ENCODE measurements around the gene ESYT1. TPM values are rescaled to one million over a fixed set of nuclear protein-coding genes. Genes with fewer than 3 reads are reported as not detected.
A peak's percentile ranks its signal among the peaks of the same experiment; 100 is the strongest.

ESYT1 gene
- polyA plus RNA-seq, 5 donors, result 74.3 to 90.6 (median 81.1) TPM

GRCh38 chr12:56103066-56103711 lies 24.9 kb upstream of the ESYT1 start:
- DNase-seq, result no peak

GRCh38 chr12:56103823-56104108 lies 24.3 kb upstream of the ESYT1 start:
- DNase-seq, result no peak

DNA sequence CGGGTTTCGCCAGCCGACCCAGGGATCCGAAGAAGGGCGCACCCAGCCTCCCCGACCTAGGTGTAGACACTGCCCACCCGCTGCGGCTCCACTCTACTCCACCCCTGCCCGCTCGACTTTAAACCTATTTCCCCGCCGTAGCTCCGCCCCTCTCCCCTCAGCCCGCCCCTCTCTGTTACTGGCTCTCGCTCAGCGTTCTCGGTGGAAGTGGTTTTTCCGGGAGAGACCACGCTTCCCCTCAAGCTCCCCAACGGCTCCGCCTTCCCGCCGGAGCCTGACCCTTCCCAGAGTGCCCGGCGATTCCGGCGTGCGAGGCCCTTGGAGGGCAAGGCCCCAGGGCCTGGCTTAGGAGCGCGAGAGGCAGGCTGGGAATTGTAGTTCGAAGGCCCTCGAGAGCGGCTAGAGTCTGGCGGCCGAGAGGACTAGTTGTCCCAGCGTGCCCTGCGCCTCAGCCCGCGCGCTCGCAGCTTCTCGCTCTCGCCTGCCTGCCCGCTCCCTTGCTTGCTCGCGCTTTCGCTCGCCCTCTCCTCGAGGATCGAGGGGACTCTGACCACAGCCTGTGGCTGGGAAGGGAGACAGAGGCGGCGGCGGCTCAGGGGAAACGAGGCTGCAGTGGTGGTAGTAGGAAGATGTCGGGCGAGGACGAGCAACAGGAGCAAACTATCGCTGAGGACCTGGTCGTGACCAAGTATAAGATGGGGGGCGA lies 23.8 kb upstream of the ESYT1 start, which contains the start of gene PA2G4:
PA2G4 (plus strand) TSS at position 451 of the 706 bp plus-strand sequence; CDS start at position 630, 179 bp downstream.
- peak; percentile 98 for DNase-seq

GRCh38 chr12:56104815-56105608 lies 23.1 kb upstream of the ESYT1 start:
- DNase-seq, result no peak

GRCh38 chr12:56105609-56105902 lies 22.5 kb upstream of the ESYT1 start:
- no peak for DNase-seq

GRCh38 chr12:56107242-56107641 lies 20.8 kb upstream of the ESYT1 start:
- DNase-seq, result no peak

- DNase-seq, result no peak
These were observed 17.5 kb upstream of the ESYT1 start for GRCh38 chr12:56110571-56110970.

GRCh38 chr12:56114084-56114483 lies 14.0 kb upstream of the ESYT1 start:
- no peak for DNase-seq

DNA sequence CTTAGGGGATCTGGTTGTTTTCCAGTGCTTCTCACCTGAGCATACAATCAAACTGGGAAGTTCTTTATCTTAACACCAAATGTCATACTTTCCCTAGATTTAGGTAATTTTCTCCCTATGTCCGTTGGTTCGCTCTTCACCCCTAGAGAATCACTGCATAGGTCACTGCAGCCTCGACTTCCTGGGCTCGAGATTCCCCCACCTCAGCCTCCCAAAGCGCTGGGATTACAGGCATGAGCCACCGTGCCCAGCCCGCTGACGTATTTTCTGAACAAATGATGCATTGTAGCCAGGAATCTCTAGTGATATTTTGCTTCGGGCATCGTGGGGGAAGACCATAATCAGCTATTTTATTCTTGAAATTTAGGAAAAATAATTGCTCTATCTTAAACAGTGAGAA lies 12.7 kb upstream of the ESYT1 start:
- peak in 1 of 2 donors; percentile 9 for DNase-seq

- DNase-seq, result peak; percentile 98
These were observed 11.6 kb upstream of the ESYT1 start, which contains the start of gene RPL41 for GRCh38 chr12:56116267-56117081. Gene RPL41 (plus strand): TSS chr12:56116633.

DNA sequence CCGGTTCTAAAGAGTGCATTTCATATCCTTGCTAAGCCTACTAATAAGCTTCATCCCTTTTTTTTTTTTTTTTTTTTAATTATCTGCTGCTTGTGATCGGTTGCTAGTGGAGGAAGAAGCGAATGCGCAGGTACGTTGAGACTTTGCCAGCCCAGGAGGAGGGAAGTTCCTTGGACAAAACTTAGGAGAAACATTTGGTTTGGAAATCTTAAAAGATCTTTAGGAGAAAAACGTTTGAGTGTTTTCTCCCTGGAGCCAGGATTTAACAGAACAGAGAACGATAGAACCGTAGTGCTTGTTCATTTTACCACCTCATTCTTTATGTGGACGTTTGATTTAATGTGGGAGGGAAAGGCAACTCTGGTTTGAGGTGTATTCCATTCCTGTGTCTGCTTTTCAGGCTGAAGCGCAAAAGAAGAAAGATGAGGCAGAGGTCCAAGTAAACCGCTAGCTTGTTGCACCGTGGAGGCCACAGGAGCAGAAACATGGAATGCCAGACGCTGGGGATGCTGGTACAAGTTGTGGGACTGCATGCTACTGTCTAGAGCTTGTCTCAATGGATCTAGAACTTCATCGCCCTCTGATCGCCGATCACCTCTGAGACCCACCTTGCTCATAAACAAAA lies 10.9 kb upstream of the ESYT1 start:
- peak in 1 of 2 donors; percentile 13 for DNase-seq

- peak; percentile 99 for DNase-seq
These were observed 10.0 kb upstream of the ESYT1 start, which contains the start of gene ZC3H10 for GRCh38 chr12:56117778-56118687. Gene ZC3H10 (plus strand): TSS chr12:56118266. CDS start chr12:56120563, 2,297 bp downstream.

DNA sequence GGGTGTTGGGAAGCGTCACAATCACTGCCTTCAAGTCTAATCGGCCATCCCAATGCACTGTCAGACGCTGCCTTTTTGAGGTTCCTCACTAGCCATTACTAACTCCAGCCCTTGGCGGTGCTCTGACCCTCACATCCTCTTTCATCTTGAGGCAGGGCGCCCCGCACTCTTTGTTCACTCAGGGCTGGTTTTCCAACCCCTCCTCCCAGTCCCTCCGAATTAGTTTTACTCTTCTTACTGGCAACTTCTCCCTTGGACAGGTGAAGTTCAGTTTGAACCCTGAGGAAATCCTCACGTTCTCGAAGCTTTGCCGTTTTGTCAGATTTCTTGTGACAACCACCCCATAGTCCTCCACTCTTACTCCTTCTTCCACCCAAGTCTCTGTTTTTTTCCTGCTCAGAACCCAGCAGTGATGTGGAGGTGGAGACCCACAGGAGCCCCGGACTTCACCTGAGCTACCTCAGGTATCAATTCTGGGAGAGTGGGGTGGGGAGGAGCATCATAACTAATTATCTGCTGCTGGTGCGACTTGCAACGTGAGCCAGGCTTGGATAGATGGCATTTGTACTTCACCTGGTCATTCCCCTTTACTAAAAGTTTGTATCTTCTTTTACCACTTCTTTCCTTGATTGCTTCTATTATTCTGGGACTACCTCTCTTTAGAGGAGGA lies 9.2 kb upstream of the ESYT1 start:
- DNase-seq, result no peak

GRCh38 chr12:56119361-56119796 lies 8.7 kb upstream of the ESYT1 start:
- peak; percentile 73 to 78 for DNase-seq

DNA sequence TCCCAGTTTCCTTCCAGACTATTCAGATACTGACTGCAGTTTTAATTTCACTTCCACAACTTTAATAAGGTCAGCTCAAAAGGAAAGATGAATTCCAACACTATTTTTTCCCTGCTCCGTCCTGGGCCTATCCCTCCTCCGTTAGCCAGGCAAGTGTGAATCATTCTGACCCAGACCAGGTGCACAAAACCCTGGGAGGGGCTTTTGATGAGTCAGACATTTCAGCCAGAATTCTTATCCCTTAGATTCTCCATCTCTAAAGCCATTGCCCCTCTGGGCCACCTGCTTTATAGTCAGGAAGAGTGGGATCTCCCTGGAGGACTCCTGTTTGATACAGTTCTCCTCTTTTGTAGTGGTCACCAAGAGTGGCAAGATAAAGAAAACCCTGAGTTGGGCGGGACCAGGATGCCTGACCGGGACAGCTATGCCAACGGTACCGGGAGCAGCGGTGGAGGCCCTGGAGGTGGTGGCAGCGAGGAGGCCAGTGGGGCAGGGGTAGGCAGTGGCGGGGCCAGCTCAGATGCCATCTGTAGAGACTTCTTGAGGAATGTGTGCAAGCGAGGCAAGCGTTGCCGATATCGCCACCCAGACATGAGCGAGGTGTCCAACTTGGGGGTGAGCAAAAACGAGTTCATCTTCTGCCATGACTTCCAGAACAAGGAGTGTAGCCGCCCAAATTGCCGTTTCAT lies 7.8 kb upstream of the ESYT1 start:
- DNase-seq, result no peak

DNA sequence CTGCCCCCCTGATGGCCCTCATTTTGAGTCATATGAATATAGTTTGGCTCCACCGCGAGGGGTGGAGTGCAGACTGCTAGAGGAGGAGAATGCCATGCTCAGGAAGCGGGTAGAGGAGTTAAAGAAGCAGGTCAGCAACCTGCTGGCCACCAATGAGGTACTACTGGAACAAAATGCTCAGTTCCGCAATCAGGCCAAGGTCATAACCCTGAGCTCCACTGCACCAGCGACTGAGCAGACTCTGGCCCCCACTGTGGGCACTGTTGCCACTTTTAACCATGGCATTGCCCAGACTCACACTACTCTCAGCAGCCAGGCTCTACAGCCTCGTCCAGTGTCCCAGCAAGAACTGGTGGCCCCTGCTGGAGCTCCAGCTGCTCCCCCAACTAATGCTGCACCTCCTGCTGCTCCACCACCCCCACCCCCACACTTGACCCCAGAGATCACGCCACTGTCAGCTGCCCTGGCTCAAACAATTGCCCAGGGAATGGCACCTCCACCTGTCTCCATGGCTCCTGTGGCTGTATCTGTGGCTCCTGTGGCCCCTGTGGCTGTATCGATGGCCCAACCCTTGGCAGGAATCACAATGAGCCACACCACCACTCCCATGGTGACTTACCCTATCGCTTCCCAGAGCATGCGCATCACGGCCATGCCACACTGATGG lies 6.7 kb upstream of the ESYT1 start:
- DNase-seq, result no peak

DNA sequence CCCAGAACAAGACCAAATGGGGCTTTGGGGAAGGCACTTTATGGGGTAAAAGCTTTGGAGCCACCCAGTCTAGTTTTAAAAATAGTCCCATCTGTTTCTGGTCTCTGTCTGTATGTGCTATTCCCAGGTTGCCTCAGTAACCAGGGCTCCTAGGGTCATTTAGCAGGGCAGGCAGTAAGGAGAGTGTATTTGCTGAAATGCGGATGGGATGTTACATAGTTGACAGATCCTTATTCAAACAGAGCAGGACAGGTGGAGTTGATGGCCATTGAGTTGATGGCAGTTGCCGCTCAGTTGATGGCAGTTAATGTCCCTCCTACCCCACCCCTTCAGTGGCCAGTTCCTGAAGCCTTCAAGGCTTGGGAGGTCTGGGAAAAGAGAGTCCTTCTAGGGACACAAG lies 5.4 kb upstream of the ESYT1 start:
- no peak for DNase-seq

- DNase-seq, result no peak
These were observed 3.9 kb upstream of the ESYT1 start for GRCh38 chr12:56124133-56124532.
